K562 (cell line): ENCODE data around the gene EYA3.

Source experiments
- CTCF ChIP-seq, 3 experiments: IDR thresholded peaks in 2 of 3; conservative IDR thresholded peaks in 1 of 3; 2 replicates each; pipeline ENCODE4 v1.5.1; 2011 to 2012; ENCODE audit warnings: low read length in 3 of 3, mild to moderate bottlenecking in 3 of 3, control low read depth in 2 of 3, improper control_type of control experiment in 1 of 3, inconsistent platforms in 1 of 3, low read depth in 1 of 3, mixed read lengths in 1 of 3, moderate library complexity in 1 of 3; ENCODE audit not compliant: insufficient read depth in 2 of 3
- CUX1 ChIP-seq: fragments of 200-800 bp; sonication (Bioruptor generic); IDR thresholded peaks from 2 replicates; pipeline ENCODE4 v1.6.1; 2016; ENCODE audit warnings: missing genetic modification characterization, missing compliant biosample characterization
- E2F4 ChIP-seq: sonication (generic); formaldehyde crosslinking; IDR thresholded peaks from 2 replicates; pipeline ENCODE4 v1.8.0; 2022; ENCODE audit warnings: mild to moderate bottlenecking, low read depth, missing genetic modification reagents
- EGR1 ChIP-seq: fragments of 450-650 bp; conservative IDR thresholded peaks from 2 replicates; pipeline ENCODE4 v1.6.1; 2017; ENCODE audit warnings: mild to moderate bottlenecking
- FOXA1 ChIP-seq: fragments of 450-650 bp; IDR thresholded peaks from 2 replicates; pipeline ENCODE4 v1.6.1; 2016; ENCODE audit warnings: mild to moderate bottlenecking, borderline replicate concordance
- HMGXB4 ChIP-seq: sonication (generic); formaldehyde crosslinking; IDR thresholded peaks from 2 replicates; pipeline ENCODE4 v1.8.1; 2023; ENCODE audit warnings: mild to moderate bottlenecking, missing genetic modification reagents
- JUN ChIP-seq, 2 experiments: sonication (generic) in 1 of 2; formaldehyde crosslinking in 1 of 2; IDR thresholded peaks; 2 replicates each; pipeline versions ENCODE4 v1.6.1 to v1.8.0; 2012 to 2022; ENCODE audit warnings: borderline replicate concordance in 2 of 2, mild to moderate bottlenecking in 2 of 2, improper control_type of control experiment in 1 of 2, low read depth in 1 of 2, low read length in 1 of 2, missing genetic modification reagents in 1 of 2
- RCOR1 ChIP-seq, 2 experiments: IDR thresholded peaks; 2 replicates each; pipeline ENCODE4 v1.6.1; 2012; ENCODE audit warnings: low read depth in 2 of 2, low read length in 2 of 2, borderline replicate concordance in 1 of 2, improper control_type of control experiment in 1 of 2
- RERE ChIP-seq: sonication (generic); formaldehyde crosslinking; IDR thresholded peaks from 2 replicates; pipeline ENCODE4 v1.8.0; 2023; ENCODE audit warnings: missing genetic modification reagents, mild to moderate bottlenecking, borderline replicate concordance
- TAF1 ChIP-seq: IDR thresholded peaks from 2 replicates; pipeline ENCODE4 v1.6.1; 2011; ENCODE audit warnings: mild to moderate bottlenecking, low read length, moderate library complexity; ENCODE audit not compliant: insufficient read depth, control insufficient read depth, severe bottlenecking; ENCODE audit errors: extremely low read depth
- TAF7 ChIP-seq: fragments of 450-650 bp; IDR thresholded peaks from 2 replicates; pipeline ENCODE4 v1.6.1; 2016; ENCODE audit warnings: missing genetic modification characterization, missing compliant biosample characterization
- ZNF23 ChIP-seq: fragments of 250-450 bp; sonication (Bioruptor Pico); IDR thresholded peaks from 2 replicates; pipeline ENCODE4 v1.4.0; 2020; ENCODE audit warnings: mild to moderate bottlenecking
- ZNF785 ChIP-seq: fragments of 250-450 bp; sonication (Bioruptor Pico); IDR thresholded peaks from 2 replicates; pipeline ENCODE4 v1.4.0; 2020; ENCODE audit warnings: mild to moderate bottlenecking

GRCh38 chr1:28111157-28111556, 22.7 kb upstream of the EYA3 start:
- TF ChIP-seq RCOR1 (IDR thresholded peaks at IDR 0.05; ENCODE audit: borderline replicate concordance in 1 of 2, low read depth in 2 of 2, low read length in 2 of 2): no peak
- TF ChIP-seq TAF7: no peak
- TF ChIP-seq CTCF (IDR thresholded peaks at IDR 0.05 in 2 of 3, conservative IDR thresholded peaks at IDR 0.05 in 1 of 3; ENCODE audit: insufficient read depth in 2 of 3, low read depth in 1 of 3, low read length in 3 of 3): no peak
- no peak for TF ChIP-seq HMGXB4 (CRISPR knock-in tag)
- TF ChIP-seq EGR1: no peak
- TF ChIP-seq FOXA1: no peak
- TF ChIP-seq RERE (CRISPR knock-in tag): no peak
- no peak for TF ChIP-seq ZNF785 (CRISPR knock-in tag)
- no peak for TF ChIP-seq ZNF23 (CRISPR knock-in tag)
- TF ChIP-seq JUN (IDR thresholded peaks at IDR 0.05; ENCODE audit: borderline replicate concordance, low read depth, low read length): no peak
- no peak for TF ChIP-seq JUN (CRISPR knock-in tag; IDR thresholded peaks at IDR 0.05; ENCODE audit: borderline replicate concordance)
- TF ChIP-seq E2F4 (CRISPR knock-in tag): no peak
- TF ChIP-seq CUX1: no peak
- TF ChIP-seq TAF1: no peak
